Left renal cortex interstitium (tissue), 4 donors: Measurements from ENCODE around the gene POU2F1. TPM values are rescaled to one million over a fixed set of nuclear protein-coding genes. Genes with fewer than 3 reads are reported as not detected.

Source experiments
- DNase-seq, 4 donors: peaks; one replicate each; pipeline ENCODE4 v3.0.0-alpha.2; 2013; ENCODE audit warnings: low read depth in 4 of 4, low spot score in 2 of 4, missing footprints in 1 of 4
- polyA plus RNA-seq, 4 donors: library from polyadenylated mRNA; unstranded; fragments of 120-200 nt; gene quantifications; one replicate each; pipeline ENCODE4 v1.2.1, GENCODE V29; 2013; ENCODE audit not compliant: insufficient read length in 4 of 4

Gene POU2F1
- polyA plus RNA-seq, 4 donors = 11.8 to 18.6 (median 13.9) TPM

GRCh38 chr1:167435484-167435883 lies 214.8 kb downstream of the POU2F1 start:
- DNase-seq = no peak

- DNase-seq = no peak
These were observed 217.8 kb downstream of the POU2F1 start for GRCh38 chr1:167438171-167439138.

- peak in 2 of 4 donors; percentile 41 to 51 for DNase-seq
These were observed 218.8 kb downstream of the POU2F1 start for GRCh38 chr1:167439301-167439988.

- no peak for DNase-seq
These were observed 219.7 kb downstream of the POU2F1 start for GRCh38 chr1:167440345-167440744.

GRCh38 chr1:167440776-167441175 lies 220.1 kb downstream of the POU2F1 start:
- no peak for DNase-seq

- no peak for DNase-seq
These were observed 220.5 kb downstream of the POU2F1 start for GRCh38 chr1:167441222-167441621.

- DNase-seq = peak in 1 of 4 donors; percentile 42
These were observed 221.6 kb downstream of the POU2F1 start for GRCh38 chr1:167442142-167442848.

GRCh38 chr1:167442854-167443565 lies 222.3 kb downstream of the POU2F1 start:
- DNase-seq = no peak

GRCh38 chr1:167443757-167444156 lies 223.1 kb downstream of the POU2F1 start:
- DNase-seq = no peak

- no peak for DNase-seq
These were observed 226.3 kb downstream of the POU2F1 start for GRCh38 chr1:167446966-167447365.

- DNase-seq = no peak
These were observed 226.9 kb downstream of the POU2F1 start for GRCh38 chr1:167447521-167448136.

GRCh38 chr1:167450843-167451242 lies 230.2 kb downstream of the POU2F1 start:
- no peak for DNase-seq

- DNase-seq = no peak
These were observed 231.8 kb downstream of the POU2F1 start for GRCh38 chr1:167452483-167452882.

- no peak for DNase-seq
These were observed 232.4 kb downstream of the POU2F1 start for GRCh38 chr1:167453123-167453522.

- DNase-seq = no peak
These were observed 233.7 kb downstream of the POU2F1 start for GRCh38 chr1:167454304-167454893.

GRCh38 chr1:167454894-167455785 lies 234.5 kb downstream of the POU2F1 start:
- peak in 1 of 4 donors; percentile 32 for DNase-seq

- no peak for DNase-seq
These were observed 235.2 kb downstream of the POU2F1 start for GRCh38 chr1:167455786-167456446.

GRCh38 chr1:167456524-167456923 lies 235.8 kb downstream of the POU2F1 start:
- no peak for DNase-seq
